SHP77 treated with DMSO at 0.1 percent for 48 hours (cell line): ENCODE measurements around the gene POU6F1.

Source experiments
- DNase-seq: peaks from one replicate; lab custom pipeline; 2025; lab: John Stamatoyannopoulos, UW

The POU6F1 gene

GRCh38 chr12:51163795-51164194 is 54.1 kb downstream of the POU6F1 start:
- DNase-seq = no peak

DNA sequence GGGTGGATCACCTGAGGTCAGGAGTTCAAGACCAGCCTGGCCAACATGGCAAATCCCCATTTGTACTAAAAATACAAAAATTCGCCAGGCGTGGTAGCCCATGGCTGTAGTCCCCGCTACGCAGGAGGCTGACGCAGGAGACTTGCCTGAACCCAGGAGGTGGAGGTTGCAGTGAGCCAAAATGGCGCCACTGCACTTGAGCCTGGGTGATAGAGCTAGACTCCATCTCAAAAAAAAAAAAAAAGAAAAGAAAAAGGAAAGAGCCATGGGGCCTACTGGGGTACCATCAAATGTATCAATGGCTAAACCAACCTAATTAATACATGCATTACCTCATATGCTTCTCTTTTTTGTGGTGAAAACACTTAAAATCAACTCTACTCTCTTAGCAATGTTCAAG is 55.6 kb downstream of the POU6F1 start:
- DNase-seq = no peak

- DNase-seq = no peak
Measured at GRCh38 chr12:51160814-51161459, 56.9 kb downstream of the POU6F1 start.

- no peak for DNase-seq
Measured at GRCh38 chr12:51156245-51156765, 61.6 kb downstream of the POU6F1 start.

DNA sequence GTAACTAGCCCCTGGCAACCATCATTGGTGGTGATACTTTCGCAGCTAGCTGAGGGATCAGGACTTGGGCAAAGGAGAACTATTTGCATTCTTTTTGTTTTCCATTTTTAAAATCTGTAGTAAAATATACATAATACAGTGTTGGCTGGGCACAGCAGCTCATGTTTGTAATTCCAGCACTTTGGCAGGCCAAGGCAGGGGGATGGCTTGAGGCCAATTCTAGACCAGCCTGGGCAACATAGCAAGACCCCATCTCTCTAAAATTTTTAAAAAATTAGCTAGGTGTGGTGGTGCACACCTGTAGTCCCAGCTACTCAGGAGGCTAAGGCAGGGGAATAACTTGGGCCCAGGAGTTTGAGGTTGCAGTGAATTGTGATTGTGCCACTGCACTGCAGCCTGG is 64.9 kb downstream of the POU6F1 start:
- DNase-seq = no peak

GRCh38 chr12:51150777-51151176 is 67.1 kb downstream of the POU6F1 start:
- DNase-seq = no peak

GRCh38 chr12:51147309-51147708 is 70.6 kb downstream of the POU6F1 start:
- DNase-seq = no peak

DNA sequence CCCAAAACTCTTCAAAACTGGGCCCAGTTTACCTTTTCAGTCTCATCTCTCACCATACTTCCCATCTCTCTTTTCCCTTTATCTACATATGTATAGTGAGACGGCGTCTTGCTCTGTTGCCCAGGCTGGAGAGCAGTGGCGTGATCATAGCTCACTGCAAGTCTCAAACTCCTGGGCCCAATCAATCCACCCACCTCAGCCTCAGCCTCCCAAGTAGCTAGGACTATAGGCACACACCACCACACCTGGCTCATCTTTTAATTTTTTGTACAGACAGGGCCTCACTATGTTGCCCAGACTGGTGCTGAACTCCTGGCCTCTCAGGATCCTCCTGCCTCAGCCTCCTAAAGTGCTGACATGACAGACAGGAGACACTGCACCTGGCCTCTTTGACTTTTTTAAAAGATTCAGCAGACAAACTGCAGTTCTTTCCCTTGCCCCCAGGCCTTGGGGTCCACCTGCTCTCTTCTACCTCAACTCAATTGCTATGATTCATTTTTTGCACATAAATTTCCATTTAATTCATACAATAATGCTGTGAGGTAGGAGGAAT is 78.5 kb downstream of the POU6F1 start:
- no peak for DNase-seq
